Activated naive CD8-positive, alpha-beta T cell treated with anti-CD3 and anti-CD28 coated beads for 36 hours (primary cell): ENCODE results near the gene OTOGL. TPM values are rescaled to one million over a fixed set of nuclear protein-coding genes. Genes with fewer than 3 reads are reported as not detected.
"Not testable (repeated sequence)": the region's sequence is repeated elsewhere in the genome, so short reads cannot be mapped to it uniquely, and the experiment has no call there.

Experiments used
- DNase-seq: peaks from one replicate; pipeline ENCODE4 v3.0.0; 2021
- H3K27ac Mint-ChIP-seq: one replicate; pipeline ENCODE4 v1.8.0; 2022; ENCODE audit warnings: mild to moderate bottlenecking, moderate library complexity, mixed read lengths
- H3K27me3 Mint-ChIP-seq: one replicate; pipeline ENCODE4 v1.8.0; 2022; ENCODE audit warnings: mild to moderate bottlenecking, mixed read lengths
- H3K36me3 Mint-ChIP-seq: one replicate; pipeline ENCODE4 v1.8.0; 2021; ENCODE audit warnings: mild to moderate bottlenecking, mixed read lengths
- H3K4me1 Mint-ChIP-seq: one replicate; pipeline ENCODE4 v1.8.0; 2021; ENCODE audit warnings: mixed read lengths
- H3K4me3 Mint-ChIP-seq: one replicate; pipeline ENCODE4 v1.8.0; 2022; ENCODE audit warnings: mild to moderate bottlenecking, moderate library complexity, mixed read lengths
- H3K9me3 Mint-ChIP-seq: one replicate; pipeline ENCODE4 v1.8.0; 2022; ENCODE audit warnings: mixed read lengths
- total RNA-seq, 2 experiments: library from RNA; stranded (reverse); gene quantifications; one replicate each; pipeline ENCODE4 v1.2.3, GENCODE V29; 2021

The OTOGL gene
- total RNA-seq, 2 experiments from 2014 or later: not detected

GRCh38 chr12:80217011-80217535, 117.7 kb downstream of the OTOGL start:
- Mint-ChIP-seq H3K27me3 (peaks cover 38% of the 10 kb centered on the region), H3K36me3 (no peaks in the 10 kb centered on the region), H3K4me1 (peaks cover 3% of the 10 kb centered on the region), H3K9me3 (no peaks in the 10 kb centered on the region), H3K4me3 (no peak overlapping the region), H3K27ac (no peak overlapping the region)
- no peak for DNase-seq

- not testable (repeated sequence) for H3K4me3 Mint-ChIP-seq, H3K4me1 Mint-ChIP-seq, H3K36me3 Mint-ChIP-seq, H3K27ac Mint-ChIP-seq, H3K9me3 Mint-ChIP-seq, DNase-seq
- peaks cover 27% of the 10 kb centered on the region for H3K27me3 Mint-ChIP-seq
These were observed 119.6 kb downstream of the OTOGL start for GRCh38 chr12:80218925-80219324.

- H3K4me3 Mint-ChIP-seq: no peak overlapping the region
- no peaks in the 10 kb centered on the region for H3K36me3 Mint-ChIP-seq
- DNase-seq: no peak
- H3K9me3 Mint-ChIP-seq: no peaks in the 10 kb centered on the region
- H3K27ac Mint-ChIP-seq: no peak overlapping the region
- peaks cover 22% of the 10 kb centered on the region for H3K27me3 Mint-ChIP-seq
- H3K4me1 Mint-ChIP-seq: peaks cover 3% of the 10 kb centered on the region
These were observed 120.0 kb downstream of the OTOGL start for GRCh38 chr12:80219345-80219744.

GRCh38 chr12:80222261-80222660, 122.9 kb downstream of the OTOGL start:
- DNase-seq: no peak
- Mint-ChIP-seq H3K9me3 (no peaks in the 10 kb centered on the region), H3K27me3 (peaks cover 25% of the 10 kb centered on the region), H3K4me3 (no peak overlapping the region), H3K27ac (no peak overlapping the region), H3K36me3 (no peaks in the 10 kb centered on the region), H3K4me1 (peaks cover 3% of the 10 kb centered on the region)

- Mint-ChIP-seq H3K4me3 (no peak overlapping the region), H3K9me3 (no peaks in the 10 kb centered on the region), H3K4me1 (no peaks in the 10 kb centered on the region), H3K36me3 (no peaks in the 10 kb centered on the region), H3K27ac (no peak overlapping the region), H3K27me3 (peaks cover 9% of the 10 kb centered on the region)
- no peak for DNase-seq
These were observed 127.2 kb downstream of the OTOGL start for GRCh38 chr12:80226576-80226975.

DNA sequence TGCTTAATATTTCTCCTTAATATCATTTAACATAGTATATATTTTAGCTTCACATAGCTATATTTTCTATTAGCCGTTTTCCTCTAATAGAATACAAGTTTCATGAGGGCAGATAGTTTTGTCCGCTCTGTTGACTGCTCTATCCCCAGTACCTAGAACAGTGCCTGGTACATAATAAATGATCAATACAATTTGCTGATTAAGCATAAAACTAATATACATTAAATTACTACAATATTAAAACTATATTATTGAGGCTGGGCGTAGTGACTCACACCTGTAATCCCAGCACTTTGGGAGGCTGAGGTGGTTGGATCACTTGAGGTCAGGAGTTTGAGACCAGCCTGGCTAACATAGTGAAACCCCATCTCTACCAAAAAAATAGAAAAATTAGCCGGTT, 128.6 kb downstream of the OTOGL start:
- not testable (repeated sequence) for H3K27ac Mint-ChIP-seq, H3K4me3 Mint-ChIP-seq, DNase-seq, H3K36me3 Mint-ChIP-seq, H3K27me3 Mint-ChIP-seq, H3K9me3 Mint-ChIP-seq, H3K4me1 Mint-ChIP-seq

GRCh38 chr12:80230068-80230467, 130.7 kb downstream of the OTOGL start:
- no peak overlapping the region for H3K4me3 Mint-ChIP-seq
- H3K27ac Mint-ChIP-seq: no peak overlapping the region
- H3K9me3 Mint-ChIP-seq: no peaks in the 10 kb centered on the region
- no peaks in the 10 kb centered on the region for H3K36me3 Mint-ChIP-seq
- H3K4me1 Mint-ChIP-seq: no peaks in the 10 kb centered on the region
- DNase-seq: no peak
- H3K27me3 Mint-ChIP-seq: peaks cover 12% of the 10 kb centered on the region

GRCh38 chr12:80232837-80233236, 133.5 kb downstream of the OTOGL start:
- Mint-ChIP-seq H3K27me3 (peaks cover 13% of the 10 kb centered on the region), H3K9me3 (no peaks in the 10 kb centered on the region), H3K4me1 (no peaks in the 10 kb centered on the region), H3K36me3 (no peaks in the 10 kb centered on the region), H3K27ac (no peak overlapping the region), H3K4me3 (no peak overlapping the region)
- DNase-seq: no peak

DNA sequence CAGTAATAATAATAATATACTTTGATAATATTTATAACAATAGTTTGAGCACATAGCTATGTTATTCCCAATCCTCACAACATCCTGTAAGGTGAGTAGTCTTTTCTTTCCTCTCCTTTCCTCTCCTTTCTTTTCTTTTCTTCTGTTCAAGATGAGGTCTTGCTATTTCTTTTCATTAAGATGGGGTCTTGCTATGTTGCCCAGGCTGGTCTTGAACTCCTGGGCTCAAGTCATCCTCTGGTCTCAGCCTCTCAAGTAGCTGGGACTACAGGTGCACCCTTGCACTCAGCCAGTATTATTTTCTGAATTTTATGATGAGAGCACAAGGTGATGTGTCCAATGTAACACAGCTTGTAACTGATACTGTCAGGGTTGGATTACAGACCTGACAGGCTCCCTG, 134.6 kb downstream of the OTOGL start:
- no peaks in the 10 kb centered on the region for H3K36me3 Mint-ChIP-seq
- DNase-seq: no peak
- no peak overlapping the region for H3K27ac Mint-ChIP-seq
- peaks cover 13% of the 10 kb centered on the region for H3K27me3 Mint-ChIP-seq
- no peaks in the 10 kb centered on the region for H3K9me3 Mint-ChIP-seq
- no peaks in the 10 kb centered on the region for H3K4me1 Mint-ChIP-seq
- H3K4me3 Mint-ChIP-seq: no peak overlapping the region

- no peak for DNase-seq
- Mint-ChIP-seq H3K4me1 (no peaks in the 10 kb centered on the region), H3K4me3 (no peak overlapping the region), H3K27ac (no peak overlapping the region), H3K27me3 (peaks cover 13% of the 10 kb centered on the region), H3K36me3 (no peaks in the 10 kb centered on the region), H3K9me3 (no peaks in the 10 kb centered on the region)
These were observed 135.3 kb downstream of the OTOGL start for GRCh38 chr12:80234667-80235066.

DNA sequence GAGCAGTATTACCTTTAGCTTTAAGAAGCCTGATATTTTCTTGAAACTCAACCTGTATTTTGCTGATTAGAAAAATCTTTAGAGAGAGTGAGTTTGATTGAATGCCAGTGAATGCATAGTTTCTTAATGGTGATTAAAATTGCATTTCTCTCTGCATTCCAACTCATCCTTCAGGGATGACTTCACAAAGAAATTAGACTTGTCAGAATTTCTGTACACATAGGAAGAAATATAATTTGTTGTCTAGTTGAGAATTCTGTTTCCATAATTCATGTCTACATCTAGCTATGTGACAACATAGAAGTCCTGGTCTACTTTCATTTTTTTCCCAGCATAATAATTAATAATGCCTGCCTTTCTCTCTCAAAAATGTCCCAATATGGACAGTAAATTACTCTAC, 136.6 kb downstream of the OTOGL start:
- no peaks in the 10 kb centered on the region for H3K9me3 Mint-ChIP-seq
- no peaks in the 10 kb centered on the region for H3K4me1 Mint-ChIP-seq
- no peaks in the 10 kb centered on the region for H3K36me3 Mint-ChIP-seq
- peaks cover 13% of the 10 kb centered on the region for H3K27me3 Mint-ChIP-seq
- H3K4me3 Mint-ChIP-seq: no peak overlapping the region
- no peak overlapping the region for H3K27ac Mint-ChIP-seq
- DNase-seq: no peak

DNA sequence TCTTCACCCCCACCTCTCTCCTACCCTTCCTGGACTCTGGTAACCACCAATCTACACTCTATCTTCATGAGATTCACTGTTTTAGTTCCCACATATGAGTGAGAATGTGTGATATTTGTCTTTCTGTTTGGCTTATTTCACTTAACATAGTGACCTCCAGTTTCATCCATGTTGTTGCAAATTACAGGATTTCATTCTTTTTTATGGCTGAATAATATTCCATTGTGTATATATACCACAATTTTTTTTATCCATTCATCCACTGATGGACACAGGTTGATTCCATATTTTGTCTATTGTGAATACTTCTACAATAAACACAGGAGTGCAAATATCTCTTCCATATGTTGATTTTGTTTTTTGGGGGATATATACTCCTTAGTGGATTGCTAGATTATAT, 140.5 kb downstream of the OTOGL start:
- no peak overlapping the region for H3K4me3 Mint-ChIP-seq
- H3K4me1 Mint-ChIP-seq: no peaks in the 10 kb centered on the region
- H3K36me3 Mint-ChIP-seq: no peaks in the 10 kb centered on the region
- DNase-seq: no peak
- no peaks in the 10 kb centered on the region for H3K9me3 Mint-ChIP-seq
- H3K27me3 Mint-ChIP-seq: peaks cover 6% of the 10 kb centered on the region
- no peak overlapping the region for H3K27ac Mint-ChIP-seq

DNA sequence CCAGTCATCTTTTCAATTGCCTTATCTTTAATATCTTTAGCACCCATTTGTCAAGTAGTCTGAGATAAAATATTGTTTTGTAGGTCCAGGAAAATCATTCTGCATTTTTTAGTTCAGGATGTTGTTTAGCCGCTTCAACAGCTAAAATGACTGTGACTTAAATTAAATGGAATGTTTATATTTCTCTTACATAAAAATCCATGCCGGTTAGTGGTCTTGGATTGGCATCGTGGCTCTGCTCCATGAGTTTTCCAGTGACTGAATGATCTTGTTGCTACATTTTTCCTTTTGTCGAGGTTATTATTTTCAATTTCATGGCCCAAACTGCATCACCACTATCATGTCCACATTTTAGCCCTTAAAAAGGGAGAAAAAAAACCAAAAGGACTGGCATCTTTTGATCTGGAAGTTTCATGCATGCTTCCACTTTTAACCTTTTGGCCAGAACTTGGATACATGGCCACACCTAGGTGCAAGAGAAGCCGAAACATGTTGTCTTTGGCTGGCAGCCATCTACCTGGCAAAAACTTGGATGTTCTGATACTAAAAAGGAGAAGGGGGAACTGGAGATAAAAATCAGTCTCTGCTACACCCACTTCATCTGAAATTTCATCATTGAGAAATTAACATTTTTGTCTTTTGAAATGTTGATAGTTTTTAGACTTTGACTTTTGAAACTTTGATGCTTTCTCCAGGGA, 142.4 kb downstream of the OTOGL start:
- Mint-ChIP-seq H3K27ac (no peak overlapping the region), H3K36me3 (no peaks in the 10 kb centered on the region), H3K4me3 (no peak overlapping the region), H3K9me3 (no peaks in the 10 kb centered on the region), H3K4me1 (no peaks in the 10 kb centered on the region), H3K27me3 (no peaks in the 10 kb centered on the region)
- no peak for DNase-seq

GRCh38 chr12:80242321-80242720, 143.0 kb downstream of the OTOGL start:
- no peaks in the 10 kb centered on the region for H3K9me3 Mint-ChIP-seq
- DNase-seq: no peak
- H3K36me3 Mint-ChIP-seq: no peaks in the 10 kb centered on the region
- H3K27me3 Mint-ChIP-seq: no peaks in the 10 kb centered on the region
- H3K27ac Mint-ChIP-seq: no peak overlapping the region
- no peak overlapping the region for H3K4me3 Mint-ChIP-seq
- H3K4me1 Mint-ChIP-seq: no peaks in the 10 kb centered on the region

- not testable (repeated sequence) for H3K36me3 Mint-ChIP-seq, DNase-seq, H3K4me1 Mint-ChIP-seq, H3K4me3 Mint-ChIP-seq, H3K27me3 Mint-ChIP-seq, H3K9me3 Mint-ChIP-seq, H3K27ac Mint-ChIP-seq
These were observed 150.2 kb downstream of the OTOGL start for GRCh38 chr12:80249581-80249980.

DNA sequence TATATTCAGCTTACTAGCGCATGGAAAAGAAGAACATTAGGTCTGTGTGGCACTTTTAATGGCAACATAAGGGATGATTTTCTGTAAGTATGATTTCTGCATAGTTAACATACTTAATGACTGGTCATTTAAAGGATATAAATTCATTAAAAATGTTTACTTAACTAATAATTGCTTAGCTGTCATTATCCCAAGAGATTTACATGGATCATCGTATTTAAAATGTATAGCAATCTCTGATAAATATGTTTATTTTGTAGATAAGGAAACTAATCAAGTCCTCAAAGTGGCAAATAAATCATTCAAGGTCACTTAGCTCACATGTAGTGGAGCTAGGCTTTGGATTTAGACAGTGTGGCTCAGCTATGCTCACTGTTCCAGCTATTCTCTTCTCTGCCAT, 158.6 kb downstream of the OTOGL start:
- H3K4me3 Mint-ChIP-seq: no peak overlapping the region
- no peaks in the 10 kb centered on the region for H3K36me3 Mint-ChIP-seq
- H3K27me3 Mint-ChIP-seq: peaks cover 10% of the 10 kb centered on the region
- no peak overlapping the region for H3K27ac Mint-ChIP-seq
- H3K9me3 Mint-ChIP-seq: no peaks in the 10 kb centered on the region
- no peaks in the 10 kb centered on the region for H3K4me1 Mint-ChIP-seq
- DNase-seq: no peak
